Panc1 (cell line): ENCODE measurements around the gene ACSL1. TPM values are rescaled to one million over a fixed set of nuclear protein-coding genes. Genes with fewer than 3 reads are reported as not detected.

Source experiments
- ATAC-seq: fragments of 200-7000 bp; cut with Tn5 transposase; 2 replicates; pipeline ENCODE4 v1.9.1; 2020; ENCODE audit warnings: mild to moderate bottlenecking, moderate library complexity
- BruUV-seq: library from RNA; stranded (reverse); fragments of 400-500 nt; replicated peaks from 2 replicates; lab custom pipeline; 2021; lab: Mats Ljungman, UMichigan
- CTCF ChIA-PET: fragments of 300-600 bp; sonication (Branson Sonifier 250); formaldehyde crosslinking; loops from one replicate; lab custom pipeline; 2022; ENCODE audit warnings: antibody characterized with exemption; lab: Charles Lee
- POLR2A ChIA-PET: fragments of 300-600 bp; sonication (Branson Sonifier 250); formaldehyde crosslinking; loops from one replicate; lab custom pipeline; 2022; ENCODE audit warnings: antibody characterized with exemption; lab: Charles Lee
- DNase-seq: peaks from one replicate; pipeline ENCODE4 v3.0.0-alpha.2; 2010; ENCODE audit warnings: low read depth, low spot score
- H3K27ac ChIP-seq: 2 replicates; pipeline ENCODE4 v1.5.1; 2011; ENCODE audit warnings: mild to moderate bottlenecking, low read length, inconsistent platforms
- H3K27me3 ChIP-seq: fragments of 200-500 bp; sonication (Bioruptor generic); 2 replicates; pipeline ENCODE4 v1.6.0; 2014; ENCODE audit warnings: low read length, inconsistent platforms; ENCODE audit not compliant: control insufficient read depth, insufficient read depth
- H3K36me3 ChIP-seq: fragments of 200-500 bp; sonication (Bioruptor generic); 2 replicates; pipeline ENCODE4 v1.5.1; 2014; ENCODE audit warnings: inconsistent platforms, mild to moderate bottlenecking, low read length, moderate library complexity; ENCODE audit not compliant: control insufficient read depth, insufficient read depth
- H3K4me1 ChIP-seq: 2 replicates; pipeline ENCODE4 v1.5.1; 2011; ENCODE audit warnings: inconsistent platforms, mild to moderate bottlenecking, low read length, moderate library complexity; ENCODE audit not compliant: control insufficient read depth, insufficient read depth
- H3K4me3 ChIP-seq, 2 experiments: 2 replicates each; pipeline ENCODE4 v1.5.1; 2011 to 2012; ENCODE audit warnings: low read depth in 2 of 2, low read length in 2 of 2, mild to moderate bottlenecking in 2 of 2, inconsistent platforms in 1 of 2, moderate library complexity in 1 of 2
- H3K9me3 ChIP-seq: fragments of 200-500 bp; sonication (Bioruptor generic); 2 replicates; pipeline ENCODE4 v1.5.1; 2014; ENCODE audit warnings: low read depth, mild to moderate bottlenecking, inconsistent platforms, low read length, moderate library complexity; ENCODE audit not compliant: control insufficient read depth, insufficient read depth
- CTCF ChIP-seq: fragments of 450-650 bp; IDR thresholded peaks from 2 replicates; pipeline ENCODE4 v1.5.1; 2017; ENCODE audit warnings: mild to moderate bottlenecking
- POLR2AphosphoS5 ChIP-seq: IDR thresholded peaks from 2 replicates; pipeline ENCODE4 v1.6.1; 2012; ENCODE audit warnings: mild to moderate bottlenecking, low read depth, low read length, moderate library complexity
- REST ChIP-seq, 2 experiments: IDR thresholded peaks; 2 replicates each; pipeline ENCODE4 v1.6.1; 2011 to 2012; ENCODE audit warnings: low read depth in 2 of 2, control low read depth in 1 of 2, low read length in 1 of 2, mild to moderate bottlenecking in 1 of 2, moderate library complexity in 1 of 2; ENCODE audit not compliant: insufficient read depth in 1 of 2
- SIN3A ChIP-seq: IDR thresholded peaks from 2 replicates; pipeline ENCODE4 v1.6.1; 2012; ENCODE audit warnings: low read depth, mild to moderate bottlenecking, low read length, moderate library complexity, borderline replicate concordance; ENCODE audit not compliant: insufficient read depth
- TCF7L2 ChIP-seq: IDR thresholded peaks from 2 replicates; pipeline ENCODE4 v1.6.1; 2011; ENCODE audit warnings: mild to moderate bottlenecking, low read depth, low read length, inconsistent platforms
- in situ Hi-C: cut with HindIII; loops from 2 replicates; pipeline ENCODE4 v1.10.0; 2016; ENCODE audit warnings: low sequenced_read_pairs, low pct_unique_long_range_greater_than_20kb
- intact Hi-C: fragments of 100-400 bp; cut with micrococcal nuclease; formaldehyde crosslinking; loops from one replicate; pipeline ENCODE4 v1.10.0; 2022; ENCODE audit not compliant: unreplicated experiment
- total RNA-seq: library from RNA; stranded (reverse); gene quantifications from one replicate; pipeline ENCODE4 v1.2.1, GENCODE V29; 2021; ENCODE audit not compliant: unreplicated experiment

ACSL1 gene
- total RNA-seq, 1 experiment from 2014 or later, result 15.4 TPM

GRCh38 chr4:184845367-184846021 lies 19.7 kb upstream of the ACSL1 start:
- H3K36me3 ChIP-seq, result no peaks in the 10 kb centered on the region
- in situ Hi-C loops (no loop called here), intact Hi-C loops (no loop called here)
- ChIA-PET CTCF (interaction anchor here (0.7 kb wide), 1 partner anchor 44 kb away, joined by 7 read pairs; no protein-coding TSS in a partner anchor), POLR2A (no interaction called here)
- no peaks in the 10 kb centered on the region for H3K9me3 ChIP-seq
- no peak for TF ChIP-seq REST (IDR thresholded peaks at IDR 0.05; ENCODE audit: insufficient read depth in 1 of 2, low read depth in 2 of 2, low read length in 1 of 2)
- peaks cover 6% of the 10 kb centered on the region for H3K27me3 ChIP-seq
- no peak for DNase-seq
- BruUV-seq, result no TSS peak
- no peak overlapping the region for H3K4me3 ChIP-seq
- H3K27ac ChIP-seq, result no peak overlapping the region
- ATAC-seq, result no peak
- no peaks in the 10 kb centered on the region for H3K4me1 ChIP-seq

GRCh38 chr4:184844742-184845141 lies 19.0 kb upstream of the ACSL1 start:
- POLR2A ChIA-PET, result no interaction called here
- H3K27me3 ChIP-seq, result peaks cover 3% of the 10 kb centered on the region
- H3K9me3 ChIP-seq, result no peaks in the 10 kb centered on the region
- no peaks in the 10 kb centered on the region for H3K4me1 ChIP-seq
- H3K27ac ChIP-seq, result no peak overlapping the region
- DNase-seq (no peak), ATAC-seq (no peak)
- H3K4me3 ChIP-seq, result no peak overlapping the region
- in situ Hi-C loops, result no loop called here
- TF ChIP-seq TCF7L2 (no peak), POLR2AphosphoS5 (no peak), CTCF (no peak), SIN3A (no peak), REST (IDR thresholded peaks at IDR 0.05; ENCODE audit: insufficient read depth in 1 of 2, low read depth in 2 of 2, low read length in 1 of 2) (no peak)
- intact Hi-C loops, result no loop called here
- BruUV-seq, result no TSS peak
- CTCF ChIA-PET, result no interaction called here
- H3K36me3 ChIP-seq, result no peaks in the 10 kb centered on the region
